ENCODE measurements around the gene SHC2. TPM values are rescaled to one million over a fixed set of nuclear protein-coding genes. Genes with fewer than 3 reads are reported as not detected.

The SHC2 gene
- total RNA-seq, 1 experiment from 2014 or later: 1.1 TPM

GRCh38 chr19:405121-405965, 55.5 kb downstream of the SHC2 start:
- Histone ChIP-seq H3K4me1 (ENCODE audit: insufficient read depth, low read length, poor library complexity, severe bottlenecking) (peaks cover 7% of the 10 kb centered on the region), H3K4me3 (ENCODE audit: low read depth, low read length, poor library complexity, severe bottlenecking) (no peak overlapping the region), H3K36me3 (ENCODE audit: insufficient read depth, low read length, poor library complexity, severe bottlenecking) (no peaks in the 10 kb centered on the region), H3K27ac (ENCODE audit: low read depth, low read length, poor library complexity, severe bottlenecking) (no peak overlapping the region), H3K27me3 (replicated peaks; ENCODE audit: insufficient read depth, low read depth, low read length, poor library complexity) (peaks cover 4% of the 10 kb centered on the region), H3K9me3 (ENCODE audit: low read depth, low read length, poor library complexity, severe bottlenecking) (no peaks in the 10 kb centered on the region)
- no peak for TF ChIP-seq EZH2 (IDR thresholded peaks at IDR 0.05; ENCODE audit: borderline replicate concordance, low read depth, low read length, poor library complexity, severe bottlenecking)
- TF ChIP-seq CTCF (conservative IDR thresholded peaks at IDR 0.05; ENCODE audit: low read depth, low read length): no peak
- ChIA-PET CTCF (no interaction called here), POLR2A (ENCODE audit: low non-redundant PET) (no interaction called here)
- BruUV-seq (replicated peaks): no TSS peak
- DNase-seq (ENCODE audit: low spot score): no peak
- intact Hi-C loops (cut with micrococcal nuclease; ENCODE audit: unreplicated experiment): loop anchor here (10.0 kb wide), 1 partner anchor 79 kb away; no protein-coding TSS in a partner anchor

GRCh38 chr19:403221-404027, 57.4 kb downstream of the SHC2 start:
- no peak overlapping the region for H3K27ac ChIP-seq (ENCODE audit: low read depth, low read length, poor library complexity, severe bottlenecking)
- BruUV-seq (replicated peaks): no TSS peak
- H3K36me3 ChIP-seq (ENCODE audit: insufficient read depth, low read length, poor library complexity, severe bottlenecking): no peaks in the 10 kb centered on the region
- H3K4me3 ChIP-seq (ENCODE audit: low read depth, low read length, poor library complexity, severe bottlenecking): no peak overlapping the region
- TF ChIP-seq CTCF (conservative IDR thresholded peaks at IDR 0.05; ENCODE audit: low read depth, low read length) (no peak), EZH2 (IDR thresholded peaks at IDR 0.05; ENCODE audit: borderline replicate concordance, low read depth, low read length, poor library complexity, severe bottlenecking) (no peak)
- H3K27me3 ChIP-seq (replicated peaks; ENCODE audit: insufficient read depth, low read depth, low read length, poor library complexity): no peaks in the 10 kb centered on the region
- intact Hi-C loops (cut with micrococcal nuclease; ENCODE audit: unreplicated experiment): loop anchor here (10.0 kb wide), 1 partner anchor 81 kb away; no protein-coding TSS in a partner anchor
- CTCF ChIA-PET: no interaction called here
- POLR2A ChIA-PET (ENCODE audit: low non-redundant PET): no interaction called here
- no peak for DNase-seq (ENCODE audit: low spot score)
- peaks cover 6% of the 10 kb centered on the region for H3K4me1 ChIP-seq (ENCODE audit: insufficient read depth, low read length, poor library complexity, severe bottlenecking)
- H3K9me3 ChIP-seq (ENCODE audit: low read depth, low read length, poor library complexity, severe bottlenecking): no peaks in the 10 kb centered on the region

- ChIA-PET CTCF (no interaction called here), POLR2A (ENCODE audit: low non-redundant PET) (no interaction called here)
- Histone ChIP-seq H3K27ac (ENCODE audit: low read depth, low read length, poor library complexity, severe bottlenecking) (no peak overlapping the region), H3K4me1 (ENCODE audit: insufficient read depth, low read length, poor library complexity, severe bottlenecking) (peaks cover under 1% of the 10 kb centered on the region), H3K9me3 (ENCODE audit: low read depth, low read length, poor library complexity, severe bottlenecking) (no peaks in the 10 kb centered on the region), H3K4me3 (ENCODE audit: low read depth, low read length, poor library complexity, severe bottlenecking) (no peak overlapping the region), H3K36me3 (ENCODE audit: insufficient read depth, low read length, poor library complexity, severe bottlenecking) (no peaks in the 10 kb centered on the region), H3K27me3 (replicated peaks; ENCODE audit: insufficient read depth, low read depth, low read length, poor library complexity) (no peaks in the 10 kb centered on the region)
- intact Hi-C loops (cut with micrococcal nuclease; ENCODE audit: unreplicated experiment): loop anchor here (10.0 kb wide), 1 partner anchor 82 kb away; no protein-coding TSS in a partner anchor
- DNase-seq (ENCODE audit: low spot score): no peak
- BruUV-seq (replicated peaks): no TSS peak
- TF ChIP-seq EZH2 (IDR thresholded peaks at IDR 0.05; ENCODE audit: borderline replicate concordance, low read depth, low read length, poor library complexity, severe bottlenecking) (no peak), CTCF (conservative IDR thresholded peaks at IDR 0.05; ENCODE audit: low read depth, low read length) (no peak)
Measured at GRCh38 chr19:402786-403185, 58.0 kb downstream of the SHC2 start.
